Mammary epithelial cell (primary cell): ENCODE data around the gene CPXM1.

Experiments
- EZH2 ChIP-seq: IDR thresholded peaks from 2 replicates; pipeline ENCODE4 v1.6.1; 2012; ENCODE audit warnings: low read length, inconsistent platforms, borderline replicate concordance
- TF ChIP-seq, protein P1 (sequence below), 2 donors: IDR thresholded peaks in 1 of 2; conservative IDR thresholded peaks in 1 of 2; 2 replicates each; pipeline ENCODE4 v1.5.1; 2011 to 2012; ENCODE audit warnings: inconsistent platforms in 2 of 2, low read length in 2 of 2, mild to moderate bottlenecking in 2 of 2, control low read depth in 1 of 2, low read depth in 1 of 2; ENCODE audit not compliant: insufficient read depth in 1 of 2; ENCODE audit errors: extremely low read depth in 1 of 2

GRCh38 chr20:2846698-2847097, 46.3 kb upstream of the CPXM1 start:
- TF ChIP-seq, protein P1, sequence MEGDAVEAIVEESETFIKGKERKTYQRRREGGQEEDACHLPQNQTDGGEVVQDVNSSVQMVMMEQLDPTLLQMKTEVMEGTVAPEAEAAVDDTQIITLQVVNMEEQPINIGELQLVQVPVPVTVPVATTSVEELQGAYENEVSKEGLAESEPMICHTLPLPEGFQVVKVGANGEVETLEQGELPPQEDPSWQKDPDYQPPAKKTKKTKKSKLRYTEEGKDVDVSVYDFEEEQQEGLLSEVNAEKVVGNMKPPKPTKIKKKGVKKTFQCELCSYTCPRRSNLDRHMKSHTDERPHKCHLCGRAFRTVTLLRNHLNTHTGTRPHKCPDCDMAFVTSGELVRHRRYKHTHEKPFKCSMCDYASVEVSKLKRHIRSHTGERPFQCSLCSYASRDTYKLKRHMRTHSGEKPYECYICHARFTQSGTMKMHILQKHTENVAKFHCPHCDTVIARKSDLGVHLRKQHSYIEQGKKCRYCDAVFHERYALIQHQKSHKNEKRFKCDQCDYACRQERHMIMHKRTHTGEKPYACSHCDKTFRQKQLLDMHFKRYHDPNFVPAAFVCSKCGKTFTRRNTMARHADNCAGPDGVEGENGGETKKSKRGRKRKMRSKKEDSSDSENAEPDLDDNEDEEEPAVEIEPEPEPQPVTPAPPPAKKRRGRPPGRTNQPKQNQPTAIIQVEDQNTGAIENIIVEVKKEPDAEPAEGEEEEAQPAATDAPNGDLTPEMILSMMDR (conservative IDR thresholded peaks at IDR 0.05 in 1 of 2, IDR thresholded peaks at IDR 0.05 in 1 of 2; ENCODE audit: extremely low read depth in 1 of 2, insufficient read depth in 1 of 2, low read depth in 1 of 2, low read length in 2 of 2), result no peak
- TF ChIP-seq EZH2, result no peak
